Measurements from ENCODE around the gene NPAS3. TPM values are rescaled to one million over a fixed set of nuclear protein-coding genes. Genes with fewer than 3 reads are reported as not detected.

Gene NPAS3
- total RNA-seq, 4 donors from 2014 or later = 4.0 to 12.2 (median 5.6) TPM

- H3K36me3 ChIP-seq = no peaks in the 10 kb centered on the region
- TF ChIP-seq CTCF (IDR thresholded peaks at IDR 0.05) = no peak
- TF ChIP-seq POLR2A (IDR thresholded peaks at IDR 0.05) = no peak
- WGBS, 2 donors = 79 to 95% methylated on average over 3 of the region's 3 CpGs
- DNase-seq = no peak
- H3K9me3 ChIP-seq = no peaks in the 10 kb centered on the region
- H3K4me1 ChIP-seq = no peaks in the 10 kb centered on the region
- no peak overlapping the region for H3K4me3 ChIP-seq (replicated peaks in 1 of 3)
- intact Hi-C loops (cut with DNase I) = no loop called here
- no peaks in the 10 kb centered on the region for H3K27me3 ChIP-seq
- H3K27ac ChIP-seq = no peak overlapping the region
These were observed 663.7 kb downstream of the NPAS3 start for GRCh38 chr14:33602396-33602795.

GRCh38 chr14:33606591-33606990, 667.9 kb downstream of the NPAS3 start:
- H3K4me3 ChIP-seq (replicated peaks in 1 of 3) = no peak overlapping the region
- no peaks in the 10 kb centered on the region for H3K4me1 ChIP-seq
- DNase-seq = no peak
- no peaks in the 10 kb centered on the region for H3K9me3 ChIP-seq
- whole genome bisulfite sequencing, 2 donors = 89 to 92% methylated on average over 3 of the region's 3 CpGs
- no peaks in the 10 kb centered on the region for H3K36me3 ChIP-seq
- intact Hi-C loops (cut with DNase I) = no loop called here
- no peak overlapping the region for H3K27ac ChIP-seq
- TF ChIP-seq POLR2A (IDR thresholded peaks at IDR 0.05) (no peak), CTCF (IDR thresholded peaks at IDR 0.05) (no peak)
- no peaks in the 10 kb centered on the region for H3K27me3 ChIP-seq

GRCh38 chr14:33609582-33609981, 670.9 kb downstream of the NPAS3 start:
- no peak for TF ChIP-seq POLR2A (IDR thresholded peaks at IDR 0.05)
- no peak for TF ChIP-seq CTCF (IDR thresholded peaks at IDR 0.05)
- Histone ChIP-seq H3K36me3 (no peaks in the 10 kb centered on the region), H3K9me3 (no peaks in the 10 kb centered on the region), H3K27me3 (no peaks in the 10 kb centered on the region), H3K27ac (no peak overlapping the region), H3K4me1 (no peaks in the 10 kb centered on the region), H3K4me3 (replicated peaks in 1 of 3) (no peak overlapping the region)
- WGBS, 2 donors = 85 to 88% methylated on average over 6 of the region's 6 CpGs
- intact Hi-C loops (cut with DNase I) = no loop called here
- DNase-seq = no peak

- DNase-seq = no peak
- H3K4me1 ChIP-seq = no peaks in the 10 kb centered on the region
- H3K27me3 ChIP-seq = no peaks in the 10 kb centered on the region
- 92 to 98% methylated on average over 1 of the region's 1 CpG for WGBS, 2 donors
- no peaks in the 10 kb centered on the region for H3K9me3 ChIP-seq
- no peak overlapping the region for H3K27ac ChIP-seq
- H3K36me3 ChIP-seq = no peaks in the 10 kb centered on the region
- TF ChIP-seq POLR2A (IDR thresholded peaks at IDR 0.05) (no peak), CTCF (IDR thresholded peaks at IDR 0.05) (no peak)
- no peak overlapping the region for H3K4me3 ChIP-seq (replicated peaks in 1 of 3)
- intact Hi-C loops (cut with DNase I) = no loop called here
These were observed 671.4 kb downstream of the NPAS3 start for GRCh38 chr14:33610121-33610520.

DNA sequence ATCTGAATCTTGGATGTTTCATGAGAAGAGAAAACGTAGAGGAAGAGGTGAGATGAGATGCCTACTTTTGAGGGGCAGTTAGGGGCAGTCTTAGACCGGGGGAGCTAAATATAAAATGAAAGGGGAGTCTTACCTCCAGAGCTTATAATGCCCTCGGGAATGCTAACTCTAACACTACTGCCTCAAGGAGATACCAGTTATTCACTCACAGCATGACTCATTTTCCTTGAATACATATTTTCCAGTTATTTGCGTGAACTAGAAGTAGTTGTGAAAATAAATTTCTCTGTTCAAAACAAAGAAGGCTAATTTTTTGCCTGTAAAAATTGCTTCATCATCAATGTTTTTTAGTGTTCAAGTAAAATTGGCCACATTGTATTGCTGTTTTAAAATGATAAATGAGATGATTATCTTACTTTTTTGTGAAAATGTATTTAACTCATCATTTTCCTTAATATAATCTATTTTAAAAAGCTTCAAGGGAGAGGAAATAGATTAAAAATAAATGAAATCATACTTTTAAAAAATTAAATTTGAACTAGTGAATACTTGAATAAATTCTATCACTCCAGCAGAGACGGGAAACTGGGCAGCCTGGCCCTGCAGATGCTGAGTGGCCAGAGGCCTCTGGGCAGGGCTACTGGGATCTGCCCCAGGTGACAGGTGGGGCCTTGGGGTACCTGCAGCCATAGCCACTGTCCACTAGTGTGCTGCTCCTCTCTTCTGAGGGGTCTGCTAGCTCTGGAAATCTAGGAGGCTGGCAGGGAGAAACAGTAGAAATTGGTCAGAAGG, 672.9 kb downstream of the NPAS3 start:
- intact Hi-C loops (cut with DNase I) = no loop called here
- no peak for TF ChIP-seq CTCF (IDR thresholded peaks at IDR 0.05)
- no peak for TF ChIP-seq POLR2A (IDR thresholded peaks at IDR 0.05)
- DNase-seq = no peak
- Histone ChIP-seq H3K4me3 (replicated peaks in 1 of 3) (no peak overlapping the region), H3K27ac (no peak overlapping the region), H3K27me3 (no peaks in the 10 kb centered on the region), H3K36me3 (no peaks in the 10 kb centered on the region), H3K4me1 (no peaks in the 10 kb centered on the region), H3K9me3 (no peaks in the 10 kb centered on the region)
- 84 to 91% methylated on average over 5 of the region's 5 CpGs for WGBS, 2 donors
